MM.1S (cell line): ENCODE results near the gene ENKUR.

Experiments used
- DNase-seq: peaks from one replicate; pipeline ENCODE4 v3.0.0-alpha.2; 2015
- H2AFZ ChIP-seq: fragments of 300-600 bp; sonication (generic); 2 replicates; pipeline ENCODE4 v1.6.0; 2016; ENCODE audit warnings: antibody characterized with exemption, low read length
- H3F3A ChIP-seq: fragments of 300-600 bp; sonication (generic); 2 replicates; pipeline ENCODE4 v1.6.1; 2016; ENCODE audit warnings: mild to moderate bottlenecking, antibody characterized with exemption, low read length, moderate library complexity, mixed read lengths; ENCODE audit not compliant: insufficient read depth
- H3K27ac ChIP-seq: fragments of 300-600 bp; sonication (generic); 2 replicates; pipeline ENCODE4 v1.5.1; 2016; ENCODE audit warnings: mild to moderate bottlenecking, low read length
- H3K27me3 ChIP-seq: fragments of 300-600 bp; sonication (generic); replicated peaks from 2 replicates; pipeline ENCODE4 v1.6.0; 2016; ENCODE audit warnings: low read length; ENCODE audit not compliant: insufficient read depth
- H3K36me3 ChIP-seq: fragments of 300-600 bp; sonication (generic); replicated peaks from 2 replicates; pipeline ENCODE4 v1.6.1; 2016; ENCODE audit warnings: mild to moderate bottlenecking, low read length, mixed read lengths; ENCODE audit not compliant: insufficient read depth
- H3K4me1 ChIP-seq: fragments of 300-600 bp; sonication (generic); 2 replicates; pipeline ENCODE4 v1.6.1; 2016; ENCODE audit warnings: low read length, mixed read lengths
- H3K4me2 ChIP-seq: fragments of 300-600 bp; sonication (generic); 2 replicates; pipeline ENCODE4 v1.6.0; 2016; ENCODE audit warnings: low read depth, low read length
- H3K4me3 ChIP-seq: fragments of 300-600 bp; sonication (generic); 2 replicates; pipeline ENCODE4 v1.5.1; 2016; ENCODE audit warnings: low read length, mixed read lengths
- H3K79me2 ChIP-seq: fragments of 300-600 bp; sonication (generic); 2 replicates; pipeline ENCODE4 v1.6.1; 2016; ENCODE audit warnings: mixed run types, low read length, mixed read lengths
- H3K9ac ChIP-seq: fragments of 300-600 bp; sonication (generic); 2 replicates; pipeline ENCODE4 v1.6.1; 2016; ENCODE audit warnings: low read length, mixed read lengths
- H3K9me2 ChIP-seq: fragments of 300-600 bp; sonication (generic); replicated peaks from 2 replicates; pipeline ENCODE4 v1.6.1; 2016; ENCODE audit warnings: mild to moderate bottlenecking, low read length, mixed read lengths; ENCODE audit not compliant: insufficient read depth
- H3K9me3 ChIP-seq: fragments of 300-600 bp; sonication (generic); replicated peaks from 2 replicates; pipeline ENCODE4 v1.6.1; 2016; ENCODE audit warnings: mild to moderate bottlenecking, low read length, mixed read lengths; ENCODE audit not compliant: insufficient read depth
- H4K20me1 ChIP-seq: fragments of 300-600 bp; sonication (generic); 2 replicates; pipeline ENCODE4 v1.6.1; 2016; ENCODE audit warnings: mild to moderate bottlenecking, low read length, moderate library complexity, mixed read lengths; ENCODE audit not compliant: insufficient read depth
- CTCF ChIP-seq: fragments of 300-600 bp; sonication (generic); IDR thresholded peaks from 2 replicates; pipeline ENCODE4 v1.5.1; 2016; ENCODE audit warnings: antibody characterized with exemption, low read length, mixed read lengths
- EZH2 ChIP-seq: fragments of 300-600 bp; sonication (generic); optimal IDR thresholded peaks from 2 replicates; pipeline ENCODE3; 2017; ENCODE audit warnings: low read depth, mild to moderate bottlenecking, antibody characterized with exemption, low read length, mixed read lengths
- EZH2phosphoT487 ChIP-seq: fragments of 300-600 bp; sonication (generic); IDR thresholded peaks from 2 replicates; pipeline ENCODE4 v1.6.1; 2018; ENCODE audit warnings: antibody characterized with exemption, low read length

Gene ENKUR

GRCh38 chr10:25059990-25060389, 44.0 kb upstream of the ENKUR start:
- Histone ChIP-seq H3K4me3 (no peak overlapping the region), H3K27ac (no peak overlapping the region)
- DNase-seq, result no peak

GRCh38 chr10:25057886-25058285, 41.9 kb upstream of the ENKUR start:
- H3K27me3 ChIP-seq, result no peaks in the 10 kb centered on the region
- no peaks in the 10 kb centered on the region for H3K9me3 ChIP-seq
- no peak overlapping the region for H3K4me2 ChIP-seq
- H3K27ac ChIP-seq, result no peak overlapping the region
- H3K9me2 ChIP-seq, result no peaks in the 10 kb centered on the region
- no peaks in the 10 kb centered on the region for H3K79me2 ChIP-seq
- H2AFZ ChIP-seq, result no peak overlapping the region
- H3K36me3 ChIP-seq, result no peaks in the 10 kb centered on the region
- H4K20me1 ChIP-seq, result no peaks in the 10 kb centered on the region
- no peaks in the 10 kb centered on the region for H3F3A ChIP-seq
- no peaks in the 10 kb centered on the region for H3K4me1 ChIP-seq
- DNase-seq, result no peak
- no peak overlapping the region for H3K4me3 ChIP-seq
- H3K9ac ChIP-seq, result no peak overlapping the region
- TF ChIP-seq EZH2 (no peak), EZH2phosphoT487 (no peak)

More at GRCh38 chr10:25059990-25060389, 44.0 kb upstream of the ENKUR start:
- no peaks in the 10 kb centered on the region for H3K27me3 ChIP-seq
- no peaks in the 10 kb centered on the region for H3K9me3 ChIP-seq
- H3K4me1 ChIP-seq, result no peaks in the 10 kb centered on the region
- H3K4me2 ChIP-seq, result no peak overlapping the region
- no peaks in the 10 kb centered on the region for H4K20me1 ChIP-seq
- no peaks in the 10 kb centered on the region for H3K36me3 ChIP-seq
- no peaks in the 10 kb centered on the region for H3F3A ChIP-seq
- TF ChIP-seq EZH2phosphoT487 (no peak), CTCF (no peak), EZH2 (no peak)
- H3K9me2 ChIP-seq, result no peaks in the 10 kb centered on the region
- H2AFZ ChIP-seq, result no peak overlapping the region
- no peaks in the 10 kb centered on the region for H3K79me2 ChIP-seq
- no peak overlapping the region for H3K9ac ChIP-seq

- no peaks in the 10 kb centered on the region for H3K4me1 ChIP-seq
- H3K79me2 ChIP-seq, result no peaks in the 10 kb centered on the region
- no peak overlapping the region for H3K4me3 ChIP-seq
- no peaks in the 10 kb centered on the region for H3K9me3 ChIP-seq
- no peaks in the 10 kb centered on the region for H3K27me3 ChIP-seq
- no peaks in the 10 kb centered on the region for H3K9me2 ChIP-seq
- H3K36me3 ChIP-seq, result no peaks in the 10 kb centered on the region
- H3K4me2 ChIP-seq, result no peak overlapping the region
- H4K20me1 ChIP-seq, result no peaks in the 10 kb centered on the region
- H2AFZ ChIP-seq, result no peak overlapping the region
- no peak for TF ChIP-seq EZH2phosphoT487
- TF ChIP-seq EZH2, result no peak
- no peak for TF ChIP-seq CTCF
- no peak for DNase-seq
- H3K9ac ChIP-seq, result no peak overlapping the region
- no peaks in the 10 kb centered on the region for H3F3A ChIP-seq
- no peak overlapping the region for H3K27ac ChIP-seq
Observed at GRCh38 chr10:25056726-25057125, 40.8 kb upstream of the ENKUR start.

- Histone ChIP-seq H3K36me3 (no peaks in the 10 kb centered on the region), H3K4me2 (no peak overlapping the region), H4K20me1 (no peaks in the 10 kb centered on the region), H3K79me2 (no peaks in the 10 kb centered on the region), H3K9ac (no peak overlapping the region), H3K4me3 (no peak overlapping the region), H3K4me1 (no peaks in the 10 kb centered on the region), H3K9me2 (no peaks in the 10 kb centered on the region), H3K9me3 (no peaks in the 10 kb centered on the region), H3F3A (no peaks in the 10 kb centered on the region), H2AFZ (no peak overlapping the region), H3K27me3 (no peaks in the 10 kb centered on the region), H3K27ac (no peak overlapping the region)
- DNase-seq, result no peak
- TF ChIP-seq EZH2phosphoT487 (no peak), CTCF (no peak), EZH2 (no peak)
Observed at GRCh38 chr10:25052012-25052411, 36.1 kb upstream of the ENKUR start.
